ENCODE results near the gene NACC2. TPM values are rescaled to one million over a fixed set of nuclear protein-coding genes. Genes with fewer than 3 reads are reported as not detected.
"Not testable (repeated sequence)": the region's sequence is repeated elsewhere in the genome, so short reads cannot be mapped to it uniquely, and the experiment has no call there.

Gene NACC2
- total RNA-seq, 2 experiments from 2014 or later, result 6.0 to 6.2 TPM

DNA sequence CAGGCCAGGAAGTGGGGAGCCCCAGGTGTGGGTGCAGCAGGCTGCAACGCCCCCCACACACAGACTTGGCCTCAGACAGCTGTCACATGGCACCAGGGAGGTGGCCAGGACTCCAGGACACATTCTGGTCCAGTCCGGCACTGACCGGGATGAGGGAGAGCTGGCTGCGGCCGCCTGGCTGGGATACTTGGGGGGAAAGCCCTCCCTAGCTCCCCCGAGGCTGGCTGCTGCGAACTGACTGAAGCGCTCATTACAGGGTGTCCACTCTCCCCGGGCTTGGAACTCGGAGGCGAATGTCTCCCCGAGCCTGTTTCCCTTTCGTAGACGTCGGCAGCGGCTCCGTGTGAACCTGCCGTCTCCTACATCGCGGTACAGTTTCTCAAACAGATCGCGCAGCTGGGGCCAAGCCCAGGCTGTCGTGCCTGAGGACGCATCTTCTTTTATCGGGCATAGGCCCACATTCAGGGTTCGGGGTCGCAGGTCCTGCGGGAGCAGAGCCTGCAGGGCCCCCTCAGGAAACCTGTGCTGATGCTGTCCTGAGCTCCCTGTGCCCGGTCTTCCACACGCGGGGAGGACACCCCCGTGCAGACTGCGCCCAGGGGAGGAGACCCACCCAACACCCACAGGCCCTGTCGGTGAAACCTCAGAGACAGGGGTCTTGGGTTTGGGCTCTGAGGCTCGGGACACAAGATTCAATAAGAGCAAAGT, 19.8 kb downstream of the NACC2 start:
- no peak for DNase-seq
- Mint-ChIP-seq H3K9me3 (no peaks in the 10 kb centered on the region), H3K36me3 (ENCODE audit: low read depth) (peaks cover 3% of the 10 kb centered on the region), H3K27ac (no peak overlapping the region), H3K4me1 (ENCODE audit: low read depth) (peaks cover 12% of the 10 kb centered on the region), H3K27me3 (no peaks in the 10 kb centered on the region), H3K4me3 (no peak overlapping the region)
- ChIA-PET CTCF (no interaction called here), POLR2A (interaction anchor here (0.6 kb wide), 1 partner anchor 14 kb away, joined by 3 read pairs; no protein-coding TSS in a partner anchor)
- ATAC-seq, result no peak
- TF ChIP-seq CTCF (IDR thresholded peaks at IDR 0.05), result no peak
- intact Hi-C loops (cut with micrococcal nuclease), result no loop called here

DNA sequence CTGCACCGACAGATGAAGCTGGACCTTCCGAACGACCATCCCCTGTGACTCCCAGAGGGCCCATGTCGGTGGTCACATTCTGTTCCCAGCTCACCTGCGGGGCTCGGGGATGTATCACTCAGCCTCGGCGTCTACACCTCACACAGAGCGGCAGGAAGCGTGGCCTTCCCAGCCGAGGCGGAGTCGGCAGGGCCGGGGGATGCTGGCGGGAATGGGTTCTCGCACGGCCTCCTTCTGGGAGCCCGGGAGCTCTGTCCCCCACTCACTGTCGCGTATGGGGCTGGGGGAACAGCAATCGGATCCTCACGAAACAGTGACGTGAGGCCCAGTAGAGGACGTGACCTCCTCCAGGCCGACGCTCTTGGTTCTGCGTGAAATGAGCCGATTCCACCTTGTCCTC, 20.4 kb downstream of the NACC2 start:
- intact Hi-C loops (cut with micrococcal nuclease), result no loop called here
- ATAC-seq (no peak), DNase-seq (no peak)
- TF ChIP-seq CTCF (IDR thresholded peaks at IDR 0.05), result no peak
- no peak overlapping the region for H3K4me3 Mint-ChIP-seq
- POLR2A ChIA-PET, result no interaction called here
- H3K36me3 Mint-ChIP-seq (ENCODE audit: low read depth), result peaks cover 3% of the 10 kb centered on the region
- H3K27me3 Mint-ChIP-seq, result no peaks in the 10 kb centered on the region
- H3K4me1 Mint-ChIP-seq (ENCODE audit: low read depth), result peaks cover 12% of the 10 kb centered on the region
- H3K9me3 Mint-ChIP-seq, result no peaks in the 10 kb centered on the region
- no peak overlapping the region for H3K27ac Mint-ChIP-seq
- CTCF ChIA-PET, result no interaction called here

GRCh38 chr9:136062657-136063439, 32.2 kb downstream of the NACC2 start:
- no peak for TF ChIP-seq CTCF (IDR thresholded peaks at IDR 0.05)
- DNase-seq, result no peak
- Mint-ChIP-seq H3K27me3 (no peaks in the 10 kb centered on the region), H3K9me3 (no peaks in the 10 kb centered on the region), H3K4me3 (no peak overlapping the region), H3K36me3 (ENCODE audit: low read depth) (peaks cover 3% of the 10 kb centered on the region), H3K4me1 (ENCODE audit: low read depth) (no peaks in the 10 kb centered on the region), H3K27ac (no peak overlapping the region)
- ChIA-PET CTCF (no interaction called here), POLR2A (no interaction called here)
- intact Hi-C loops (cut with micrococcal nuclease), result no loop called here
- ATAC-seq, result no peak

DNA sequence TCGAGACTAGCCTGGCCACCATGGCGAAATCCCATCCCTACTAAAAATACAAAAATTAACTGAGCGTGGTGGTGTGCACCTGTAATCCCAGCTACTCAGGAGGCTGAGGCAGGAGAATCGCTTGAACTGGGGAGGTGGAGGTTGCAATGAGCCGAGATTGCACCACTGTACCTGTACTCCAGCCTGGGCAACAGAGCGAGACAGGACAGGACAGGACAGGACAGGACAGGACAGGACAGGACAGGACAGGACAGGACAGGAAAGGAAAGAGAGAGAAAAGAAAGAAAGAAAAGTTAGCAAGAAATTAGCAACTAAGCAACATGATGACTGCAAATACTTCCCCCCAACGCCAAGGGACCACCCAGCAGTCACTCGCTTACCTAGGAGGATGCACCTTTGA, 33.2 kb downstream of the NACC2 start:
- intact Hi-C loops (cut with micrococcal nuclease); POLR2A ChIA-PET; H3K36me3 Mint-ChIP-seq (ENCODE audit: low read depth); DNase-seq; H3K4me3 Mint-ChIP-seq; CTCF ChIA-PET; H3K4me1 Mint-ChIP-seq (ENCODE audit: low read depth); H3K9me3 Mint-ChIP-seq; H3K27ac Mint-ChIP-seq; H3K27me3 Mint-ChIP-seq; ATAC-seq: not testable (repeated sequence)

- DNase-seq, result no peak
- Mint-ChIP-seq H3K27me3 (no peaks in the 10 kb centered on the region), H3K9me3 (no peaks in the 10 kb centered on the region), H3K4me1 (ENCODE audit: low read depth) (peaks cover 4% of the 10 kb centered on the region), H3K36me3 (ENCODE audit: low read depth) (no peaks in the 10 kb centered on the region), H3K27ac (no peak overlapping the region), H3K4me3 (no peak overlapping the region)
- ChIA-PET CTCF (no interaction called here), POLR2A (no interaction called here)
- intact Hi-C loops (cut with micrococcal nuclease), result no loop called here
- no peak for ATAC-seq
- no peak for TF ChIP-seq CTCF (IDR thresholded peaks at IDR 0.05)
These were observed 33.7 kb downstream of the NACC2 start for GRCh38 chr9:136061405-136061804.

All from activated CD8-positive, alpha-beta T cell treated with anti-CD3 and anti-CD28 coated beads for 36 hours (primary cell).